Gastrocnemius medialis (tissue), 4 donors: ENCODE results near the gene GSG1L. TPM values are rescaled to one million over a fixed set of nuclear protein-coding genes. Genes with fewer than 3 reads are reported as not detected.
"Not testable (repeated sequence)": the region's sequence is repeated elsewhere in the genome, so short reads cannot be mapped to it uniquely, and the experiment has no call there.

ENCODE experiments used
- ATAC-seq, 2 donors: fragments of 150-250 bp; one replicate each; pipeline ENCODE4 v1.9.1; 2016
- DNase-seq, 2 donors: peaks; one replicate each; pipeline ENCODE4 v3.0.0-alpha.2; 2019
- H3K27ac ChIP-seq, 4 donors: fragments of 200-600 bp; sonication (generic); 1 replicate in 1 of 4; 2 replicates in 3 of 4; pipeline ENCODE4 v1.5.1; 2016 to 2018; ENCODE audit warnings: mild to moderate bottlenecking in 2 of 4, moderate library complexity in 1 of 4
- H3K27me3 ChIP-seq, 3 donors: fragments of 200-600 bp; sonication (generic) in 2 of 3; 1 replicate in 1 of 3; 2 replicates in 2 of 3; pipeline versions ENCODE4 v1.5.1 to v1.6.0; 2016 to 2019; ENCODE audit warnings: mild to moderate bottlenecking in 1 of 3, moderate library complexity in 1 of 3
- H3K36me3 ChIP-seq, 2 donors: fragments of 200-600 bp; sonication (generic) in 1 of 2; one replicate each; pipeline ENCODE4 v1.5.1; 2017 to 2018
- H3K4me1 ChIP-seq, 2 donors: fragments of 200-600 bp; sonication (generic) in 1 of 2; one replicate each; pipeline ENCODE4 v1.5.1; 2016 to 2017; ENCODE audit warnings: mild to moderate bottlenecking in 2 of 2
- H3K4me3 ChIP-seq, 4 donors: fragments of 200-600 bp; sonication (generic) in 3 of 4; 1 replicate in 1 of 4; 2 replicates in 3 of 4; pipeline ENCODE4 v1.5.1; 2016 to 2019; ENCODE audit warnings: mild to moderate bottlenecking in 2 of 4
- H3K9me3 ChIP-seq, 3 donors: fragments of 200-600 bp; sonication (generic) in 2 of 3; 1 replicate in 1 of 3; 2 replicates in 2 of 3; pipeline ENCODE4 v1.5.1; 2016 to 2019
- POLR2A ChIP-seq, 2 donors: fragments of 450-650 bp; IDR thresholded peaks; one replicate each; pipeline ENCODE4 v1.6.1; 2017; ENCODE audit warnings: antibody characterized with exemption in 2 of 2, mild to moderate bottlenecking in 2 of 2, moderate library complexity in 2 of 2
- in situ Hi-C, 4 donors: fragments of 200-750 bp; cut with MboI; loops; one replicate each; pipeline versions ENCODE4 v1.15.0 to v1.8.0; 2017; ENCODE audit warnings: low sequenced_read_pairs in 4 of 4
- intact Hi-C: fragments of 100-400 bp; cut with DNase I; formaldehyde crosslinking; loops from one replicate; pipeline ENCODE4 v1.15.1; 2023; ENCODE audit warnings: low total_unique reads
- total RNA-seq, 4 donors: library from RNA; depleted of rRNA; stranded (reverse); fragments of >200 nt; gene quantifications; one replicate each; pipeline versions ENCODE4 v1.1.0 to v1.2.3, GENCODE V29; 2016
- TF ChIP-seq, protein P1 (sequence below), 5 experiments: fragments of 450-650 bp in 3 of 5; fragments of 200-600 bp in 2 of 5; sonication (generic) in 2 of 5; IDR thresholded peaks in 4 of 5; conservative IDR thresholded peaks in 1 of 5; 1 replicate in 4 of 5; 2 replicates in 1 of 5; pipeline ENCODE4 v1.5.1; 2016 to 2019; ENCODE audit warnings: antibody characterized with exemption in 5 of 5, mild to moderate bottlenecking in 3 of 5, moderate library complexity in 3 of 5

The GSG1L gene
- total RNA-seq, 4 donors from 2014 or later = not detected

DNA sequence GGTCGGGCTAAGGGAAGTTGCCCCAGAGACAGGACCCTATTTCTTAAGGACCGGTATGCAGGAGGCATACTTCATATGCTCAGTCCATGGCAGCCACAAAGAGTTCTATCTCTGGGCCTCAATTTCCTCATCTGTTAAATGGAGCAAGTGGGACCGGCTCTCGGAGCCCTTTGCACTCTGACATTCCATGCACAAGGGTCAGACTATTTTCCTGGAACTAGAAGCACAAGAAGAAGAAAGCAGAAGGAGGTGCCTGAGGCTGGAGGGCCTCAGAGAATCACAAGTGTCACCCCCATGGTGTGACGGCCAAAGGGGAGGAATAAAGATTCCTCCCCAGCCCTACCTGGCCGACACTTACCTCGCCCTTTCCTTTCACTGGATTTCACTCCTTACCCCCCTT, 115.8 kb downstream of the GSG1L start:
- Histone ChIP-seq H3K9me3 (no peaks in the 10 kb centered on the region), H3K36me3 (no peaks in the 10 kb centered on the region), H3K27ac (no peak overlapping the region), H3K4me3 (no peak overlapping the region), H3K27me3 (no peaks in the 10 kb centered on the region), H3K4me1 (no peaks in the 10 kb centered on the region)
- in situ Hi-C loops = no loop called here
- intact Hi-C loops = no loop called here
- DNase-seq (no peak), ATAC-seq (no peak)
- no peak for TF ChIP-seq POLR2A (IDR thresholded peaks at IDR 0.05)
- TF ChIP-seq, protein P1, sequence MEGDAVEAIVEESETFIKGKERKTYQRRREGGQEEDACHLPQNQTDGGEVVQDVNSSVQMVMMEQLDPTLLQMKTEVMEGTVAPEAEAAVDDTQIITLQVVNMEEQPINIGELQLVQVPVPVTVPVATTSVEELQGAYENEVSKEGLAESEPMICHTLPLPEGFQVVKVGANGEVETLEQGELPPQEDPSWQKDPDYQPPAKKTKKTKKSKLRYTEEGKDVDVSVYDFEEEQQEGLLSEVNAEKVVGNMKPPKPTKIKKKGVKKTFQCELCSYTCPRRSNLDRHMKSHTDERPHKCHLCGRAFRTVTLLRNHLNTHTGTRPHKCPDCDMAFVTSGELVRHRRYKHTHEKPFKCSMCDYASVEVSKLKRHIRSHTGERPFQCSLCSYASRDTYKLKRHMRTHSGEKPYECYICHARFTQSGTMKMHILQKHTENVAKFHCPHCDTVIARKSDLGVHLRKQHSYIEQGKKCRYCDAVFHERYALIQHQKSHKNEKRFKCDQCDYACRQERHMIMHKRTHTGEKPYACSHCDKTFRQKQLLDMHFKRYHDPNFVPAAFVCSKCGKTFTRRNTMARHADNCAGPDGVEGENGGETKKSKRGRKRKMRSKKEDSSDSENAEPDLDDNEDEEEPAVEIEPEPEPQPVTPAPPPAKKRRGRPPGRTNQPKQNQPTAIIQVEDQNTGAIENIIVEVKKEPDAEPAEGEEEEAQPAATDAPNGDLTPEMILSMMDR (IDR thresholded peaks at IDR 0.05 in 4 of 5, conservative IDR thresholded peaks at IDR 0.05 in 1 of 5) = no peak

DNA sequence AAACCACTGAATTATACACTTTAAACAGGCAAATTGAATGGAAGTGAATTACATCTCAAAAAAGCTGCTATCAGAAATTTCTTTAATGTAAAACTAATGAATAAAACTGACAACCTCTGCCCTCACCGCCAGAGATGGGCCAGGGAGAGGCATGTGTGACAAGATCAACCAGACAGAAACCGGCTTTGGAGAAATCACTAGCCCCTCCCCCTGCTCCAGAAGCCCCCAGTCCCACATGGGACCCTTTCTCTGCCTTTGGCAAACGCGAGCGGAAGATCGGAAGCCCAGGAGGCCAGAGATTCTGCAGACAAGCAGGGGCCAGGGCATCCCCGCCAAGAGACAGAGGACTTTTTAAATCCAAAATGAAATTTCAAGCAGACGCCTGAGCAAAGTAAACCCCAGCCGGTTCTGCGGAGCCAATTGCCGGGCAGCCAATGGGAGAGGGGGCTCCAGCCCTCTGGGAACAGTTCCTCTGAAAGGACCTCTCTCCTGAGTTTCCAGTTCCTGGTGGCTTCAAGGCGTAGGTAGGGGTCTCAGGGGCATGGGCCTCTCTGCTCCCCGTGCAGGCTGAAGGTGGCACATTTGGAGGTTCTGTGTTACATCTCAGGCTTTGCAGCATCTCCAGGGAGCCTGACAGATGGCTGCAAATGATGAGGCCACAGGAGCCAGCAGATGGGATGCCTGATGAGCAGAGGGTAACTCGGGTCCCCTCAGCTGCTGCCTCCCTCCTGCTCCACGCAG, 118.1 kb downstream of the GSG1L start:
- Histone ChIP-seq H3K4me1 (no peaks in the 10 kb centered on the region), H3K4me3 (no peak overlapping the region), H3K9me3 (no peaks in the 10 kb centered on the region), H3K36me3 (no peaks in the 10 kb centered on the region), H3K27ac (no peak overlapping the region), H3K27me3 (no peaks in the 10 kb centered on the region)
- intact Hi-C loops = no loop called here
- no peak for TF ChIP-seq POLR2A (IDR thresholded peaks at IDR 0.05)
- no peak for DNase-seq
- ATAC-seq = no peak
- in situ Hi-C loops = no loop called here

- no peak for ATAC-seq
- in situ Hi-C loops = no loop called here
- no peaks in the 10 kb centered on the region for H3K9me3 ChIP-seq
- intact Hi-C loops = no loop called here
- H3K36me3 ChIP-seq = no peaks in the 10 kb centered on the region
- H3K27ac ChIP-seq = no peak overlapping the region
- TF ChIP-seq POLR2A (IDR thresholded peaks at IDR 0.05) = no peak
- TF ChIP-seq, protein P1 (IDR thresholded peaks at IDR 0.05 in 4 of 5, conservative IDR thresholded peaks at IDR 0.05 in 1 of 5) = no peak
- H3K4me1 ChIP-seq = no peaks in the 10 kb centered on the region
- no peaks in the 10 kb centered on the region for H3K27me3 ChIP-seq
- no peak for DNase-seq
- H3K4me3 ChIP-seq = no peak overlapping the region
Measured at GRCh38 chr16:27943766-27944165, 119.7 kb downstream of the GSG1L start.

- intact Hi-C loops, H3K9me3 ChIP-seq, H3K27me3 ChIP-seq, in situ Hi-C loops, H3K36me3 ChIP-seq, H3K4me3 ChIP-seq, H3K4me1 ChIP-seq, H3K27ac ChIP-seq, ATAC-seq, DNase-seq: not testable (repeated sequence)
Measured at GRCh38 chr16:27942071-27942470, 121.4 kb downstream of the GSG1L start.

DNA sequence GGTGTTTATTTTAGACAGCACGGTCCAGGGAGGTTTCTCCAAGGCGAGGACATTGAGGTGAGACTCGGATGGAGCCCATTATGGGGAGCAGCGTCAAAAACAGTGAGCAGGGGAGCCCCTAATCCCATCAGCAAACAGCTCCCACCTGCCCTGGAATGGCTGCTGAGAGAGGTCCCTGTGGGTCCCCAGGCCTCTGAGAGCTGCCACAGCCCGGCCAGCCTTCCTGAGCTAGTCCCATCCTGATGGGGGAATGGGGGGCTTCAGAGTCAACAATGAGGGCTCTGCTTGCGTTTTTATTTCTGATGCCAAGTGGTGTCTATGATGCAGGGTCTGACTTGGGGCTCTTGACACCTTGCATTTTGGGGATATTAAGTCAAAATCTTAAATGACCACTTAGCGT, 128.4 kb downstream of the GSG1L start:
- Histone ChIP-seq H3K36me3 (no peaks in the 10 kb centered on the region), H3K4me1 (no peaks in the 10 kb centered on the region), H3K27ac (no peak overlapping the region), H3K9me3 (no peaks in the 10 kb centered on the region), H3K4me3 (no peak overlapping the region), H3K27me3 (no peaks in the 10 kb centered on the region)
- no peak for TF ChIP-seq POLR2A (IDR thresholded peaks at IDR 0.05)
- TF ChIP-seq, protein P1 (IDR thresholded peaks at IDR 0.05 in 4 of 5, conservative IDR thresholded peaks at IDR 0.05 in 1 of 5) = no peak
- no peak for ATAC-seq
- in situ Hi-C loops = no loop called here
- no peak for DNase-seq
- intact Hi-C loops = no loop called here
